ENCODE measurements around the gene AUP1.
A peak's percentile ranks its signal among the peaks of the same experiment; 100 is the strongest.

The AUP1 gene

DNA sequence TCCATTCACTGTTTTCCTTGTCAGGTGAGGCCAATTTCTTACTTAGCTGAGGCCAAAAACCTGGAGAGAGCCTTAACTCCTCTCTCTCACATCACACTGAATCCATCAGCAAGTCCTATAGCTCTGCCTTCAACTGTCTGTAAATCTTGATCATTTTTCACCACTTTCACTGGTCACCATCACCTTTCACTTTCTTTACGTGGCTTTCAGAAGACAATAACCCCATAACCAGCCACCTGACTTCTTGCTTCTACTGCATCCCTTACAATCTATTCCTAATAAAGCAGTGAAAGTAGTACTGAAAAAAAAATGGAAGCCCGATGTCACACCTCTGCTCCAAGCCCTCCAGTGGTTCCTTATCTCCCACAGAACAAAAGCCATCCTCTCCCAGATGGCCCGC lies 16.5 kb upstream of the AUP1 start:
- peaks cover 15% of the 10 kb centered on the region for H3K4me1 ChIP-seq (ENCODE audit: control insufficient read depth, insufficient read depth, low read length)
- no peaks in the 10 kb centered on the region for H3K27me3 ChIP-seq (replicated peaks; ENCODE audit: control insufficient read depth, insufficient read depth, low read length)
- DNase-seq (ENCODE audit: low read depth), result no peak
- no peak overlapping the region for H3K4me3 ChIP-seq (ENCODE audit: low read length)
- no peaks in the 10 kb centered on the region for H3K36me3 ChIP-seq (ENCODE audit: control insufficient read depth, insufficient read depth, low read length, severe bottlenecking)
- H3K9ac ChIP-seq (ENCODE audit: low read length), result no peak overlapping the region
- no peaks in the 10 kb centered on the region for H3K9me3 ChIP-seq (ENCODE audit: control insufficient read depth, low read length)

DNA sequence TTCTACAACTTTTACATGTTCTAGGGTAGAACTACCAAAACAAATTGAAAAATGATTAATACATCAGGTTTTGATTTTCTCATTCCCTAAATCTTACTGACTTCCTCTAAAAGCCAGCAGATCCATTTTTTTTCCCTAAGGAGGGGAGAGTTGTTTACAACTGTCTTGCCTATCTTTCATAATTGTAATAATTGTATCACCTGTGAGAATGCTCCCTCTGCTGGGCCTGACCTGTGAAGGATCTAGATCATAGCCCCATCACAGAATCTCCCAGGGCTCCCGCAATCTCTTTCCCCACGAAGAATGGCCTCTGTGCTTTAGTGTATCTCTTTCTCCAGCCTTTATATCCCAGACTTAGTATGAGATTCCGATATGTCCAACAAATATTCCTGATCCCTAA lies 15.1 kb upstream of the AUP1 start:
- Histone ChIP-seq H3K9ac (ENCODE audit: low read length) (no peak overlapping the region), H3K27me3 (replicated peaks; ENCODE audit: control insufficient read depth, insufficient read depth, low read length) (no peaks in the 10 kb centered on the region), H3K4me3 (ENCODE audit: low read length) (no peak overlapping the region), H3K4me1 (ENCODE audit: control insufficient read depth, insufficient read depth, low read length) (peaks cover 20% of the 10 kb centered on the region), H3K9me3 (ENCODE audit: control insufficient read depth, low read length) (no peaks in the 10 kb centered on the region), H3K36me3 (ENCODE audit: control insufficient read depth, insufficient read depth, low read length, severe bottlenecking) (no peaks in the 10 kb centered on the region)
- no peak for DNase-seq (ENCODE audit: low read depth)

DNA sequence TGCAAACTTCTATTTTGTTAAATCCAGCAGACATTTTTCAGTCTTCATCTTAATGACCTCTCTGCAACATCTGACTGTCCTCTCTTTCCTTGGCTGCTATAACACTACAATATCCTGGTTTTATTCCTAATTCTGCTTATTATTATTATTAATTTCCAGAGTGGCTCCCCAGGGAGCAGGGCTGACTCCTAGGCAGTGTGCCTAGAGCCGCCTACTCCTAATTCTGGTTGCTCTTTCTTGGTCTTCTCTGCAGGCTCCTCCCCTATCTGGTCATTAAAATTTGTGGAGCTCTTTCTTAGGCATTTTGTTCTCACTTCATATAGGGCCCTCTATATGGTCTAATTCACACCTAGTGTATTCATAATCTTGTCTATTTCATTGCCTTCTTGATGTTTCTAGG lies 13.5 kb upstream of the AUP1 start:
- no peaks in the 10 kb centered on the region for H3K9me3 ChIP-seq (ENCODE audit: control insufficient read depth, low read length)
- DNase-seq (ENCODE audit: low read depth), result no peak
- no peaks in the 10 kb centered on the region for H3K27me3 ChIP-seq (replicated peaks; ENCODE audit: control insufficient read depth, insufficient read depth, low read length)
- H3K36me3 ChIP-seq (ENCODE audit: control insufficient read depth, insufficient read depth, low read length, severe bottlenecking), result no peaks in the 10 kb centered on the region
- H3K4me3 ChIP-seq (ENCODE audit: low read length), result no peak overlapping the region
- peaks cover 8% of the 10 kb centered on the region for H3K4me1 ChIP-seq (ENCODE audit: control insufficient read depth, insufficient read depth, low read length)
- H3K9ac ChIP-seq (ENCODE audit: low read length), result no peak overlapping the region

DNA sequence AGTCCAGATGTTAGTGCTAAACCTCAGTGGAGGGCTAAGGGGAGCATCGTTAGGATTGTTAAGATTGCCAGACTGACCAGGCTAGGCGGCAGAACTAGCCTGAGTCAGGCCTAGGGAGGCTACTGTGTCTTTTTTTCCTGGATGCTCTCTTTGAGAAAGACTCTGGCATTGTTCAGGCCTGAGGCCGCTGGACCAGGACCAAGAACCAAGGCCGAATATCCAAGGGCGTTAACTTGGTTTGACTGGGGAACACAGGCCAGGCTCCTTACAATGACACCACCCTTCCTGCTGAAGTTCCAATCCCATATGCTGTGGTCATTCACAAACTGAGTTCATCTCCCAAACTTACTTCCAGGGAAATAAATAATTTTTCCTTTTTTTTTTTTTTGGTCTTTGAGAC lies 10.8 kb upstream of the AUP1 start:
- no peaks in the 10 kb centered on the region for H3K27me3 ChIP-seq (replicated peaks; ENCODE audit: control insufficient read depth, insufficient read depth, low read length)
- peaks cover 6% of the 10 kb centered on the region for H3K4me1 ChIP-seq (ENCODE audit: control insufficient read depth, insufficient read depth, low read length)
- H3K9ac ChIP-seq (ENCODE audit: low read length), result peak overlapping the region; percentile 70
- DNase-seq (ENCODE audit: low read depth), result no peak
- H3K4me3 ChIP-seq (ENCODE audit: low read length), result no peak overlapping the region
- H3K36me3 ChIP-seq (ENCODE audit: control insufficient read depth, insufficient read depth, low read length, severe bottlenecking), result no peaks in the 10 kb centered on the region
- H3K9me3 ChIP-seq (ENCODE audit: control insufficient read depth, low read length), result no peaks in the 10 kb centered on the region

DNA sequence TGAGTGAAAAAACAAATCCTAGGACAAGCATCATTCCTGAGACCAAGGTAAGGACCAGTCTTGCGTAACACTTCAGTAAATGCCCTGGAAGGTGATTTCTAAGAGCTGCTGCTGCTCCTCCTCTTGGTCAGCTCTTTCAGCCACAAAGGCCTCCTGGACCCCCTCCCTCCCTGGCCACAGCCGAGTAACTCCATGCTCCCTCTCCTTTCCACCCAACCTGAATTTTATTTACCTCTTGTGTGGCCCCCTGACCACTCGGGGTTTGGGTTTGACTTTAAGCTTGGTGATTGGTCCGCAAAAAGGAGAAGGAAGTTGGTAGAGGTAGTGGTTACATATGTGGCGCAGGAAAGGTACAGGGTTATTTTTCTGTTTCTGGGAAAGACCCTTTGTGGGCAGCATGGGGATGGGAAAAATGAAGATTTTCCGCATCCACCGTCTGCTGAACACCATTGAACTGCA lies 9.4 kb upstream of the AUP1 start:
- Histone ChIP-seq H3K4me1 (ENCODE audit: control insufficient read depth, insufficient read depth, low read length) (peaks cover 6% of the 10 kb centered on the region), H3K9ac (ENCODE audit: low read length) (no peak overlapping the region), H3K4me3 (ENCODE audit: low read length) (no peak overlapping the region), H3K27me3 (replicated peaks; ENCODE audit: control insufficient read depth, insufficient read depth, low read length) (no peaks in the 10 kb centered on the region), H3K36me3 (ENCODE audit: control insufficient read depth, insufficient read depth, low read length, severe bottlenecking) (no peaks in the 10 kb centered on the region), H3K9me3 (ENCODE audit: control insufficient read depth, low read length) (no peaks in the 10 kb centered on the region)
- no peak for DNase-seq (ENCODE audit: low read depth)

GRCh38 chr2:74537140-74537539 lies 7.6 kb upstream of the AUP1 start:
- no peaks in the 10 kb centered on the region for H3K27me3 ChIP-seq (replicated peaks; ENCODE audit: control insufficient read depth, insufficient read depth, low read length)
- H3K4me1 ChIP-seq (ENCODE audit: control insufficient read depth, insufficient read depth, low read length), result peaks cover 6% of the 10 kb centered on the region
- peaks cover 14% of the 10 kb centered on the region for H3K36me3 ChIP-seq (ENCODE audit: control insufficient read depth, insufficient read depth, low read length, severe bottlenecking)
- no peaks in the 10 kb centered on the region for H3K9me3 ChIP-seq (ENCODE audit: control insufficient read depth, low read length)
- no peak overlapping the region for H3K4me3 ChIP-seq (ENCODE audit: low read length)
- no peak overlapping the region for H3K9ac ChIP-seq (ENCODE audit: low read length)
- no peak for DNase-seq (ENCODE audit: low read depth)

GRCh38 chr2:74536166-74536950 lies 6.9 kb upstream of the AUP1 start:
- DNase-seq (ENCODE audit: low read depth), result no peak
- Histone ChIP-seq H3K36me3 (ENCODE audit: control insufficient read depth, insufficient read depth, low read length, severe bottlenecking) (peaks cover 14% of the 10 kb centered on the region), H3K9ac (ENCODE audit: low read length) (no peak overlapping the region), H3K4me1 (ENCODE audit: control insufficient read depth, insufficient read depth, low read length) (peaks cover 11% of the 10 kb centered on the region), H3K9me3 (ENCODE audit: control insufficient read depth, low read length) (no peaks in the 10 kb centered on the region), H3K27me3 (replicated peaks; ENCODE audit: control insufficient read depth, insufficient read depth, low read length) (no peaks in the 10 kb centered on the region), H3K4me3 (ENCODE audit: low read length) (no peak overlapping the region)

GRCh38 chr2:74535440-74535965 lies 6.0 kb upstream of the AUP1 start:
- H3K4me1 ChIP-seq (ENCODE audit: control insufficient read depth, insufficient read depth, low read length), result peaks cover 20% of the 10 kb centered on the region
- H3K27me3 ChIP-seq (replicated peaks; ENCODE audit: control insufficient read depth, insufficient read depth, low read length), result no peaks in the 10 kb centered on the region
- peaks cover 14% of the 10 kb centered on the region for H3K36me3 ChIP-seq (ENCODE audit: control insufficient read depth, insufficient read depth, low read length, severe bottlenecking)
- DNase-seq (ENCODE audit: low read depth), result no peak
- H3K9ac ChIP-seq (ENCODE audit: low read length), result no peak overlapping the region
- no peak overlapping the region for H3K4me3 ChIP-seq (ENCODE audit: low read length)
- no peaks in the 10 kb centered on the region for H3K9me3 ChIP-seq (ENCODE audit: control insufficient read depth, low read length)

DNA sequence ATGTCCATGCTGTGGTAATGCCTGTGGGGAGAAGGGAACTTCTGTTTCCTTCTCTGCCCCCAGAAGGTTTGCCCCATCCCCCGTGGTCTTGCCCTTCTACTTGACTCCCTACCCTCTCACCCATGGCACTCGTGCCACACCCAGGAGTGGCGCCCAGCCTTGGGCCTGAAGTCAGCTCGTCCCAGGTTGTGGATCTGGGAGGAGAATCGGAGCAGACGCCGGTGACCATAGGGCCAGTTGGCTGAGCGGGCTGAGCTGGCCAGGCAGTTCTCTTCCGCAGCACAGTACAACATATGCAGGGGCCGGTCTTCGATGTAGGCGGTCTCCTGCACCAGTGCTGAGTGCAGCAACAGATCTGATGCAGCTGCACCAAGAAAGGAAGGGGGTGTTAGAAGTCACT lies 4.9 kb upstream of the AUP1 start:
- Histone ChIP-seq H3K9me3 (ENCODE audit: control insufficient read depth, low read length) (no peaks in the 10 kb centered on the region), H3K4me3 (ENCODE audit: low read length) (no peak overlapping the region), H3K36me3 (ENCODE audit: control insufficient read depth, insufficient read depth, low read length, severe bottlenecking) (peaks cover 14% of the 10 kb centered on the region), H3K27me3 (replicated peaks; ENCODE audit: control insufficient read depth, insufficient read depth, low read length) (no peaks in the 10 kb centered on the region), H3K9ac (ENCODE audit: low read length) (no peak overlapping the region), H3K4me1 (ENCODE audit: control insufficient read depth, insufficient read depth, low read length) (peaks cover 14% of the 10 kb centered on the region)
- no peak for DNase-seq (ENCODE audit: low read depth)

DNA sequence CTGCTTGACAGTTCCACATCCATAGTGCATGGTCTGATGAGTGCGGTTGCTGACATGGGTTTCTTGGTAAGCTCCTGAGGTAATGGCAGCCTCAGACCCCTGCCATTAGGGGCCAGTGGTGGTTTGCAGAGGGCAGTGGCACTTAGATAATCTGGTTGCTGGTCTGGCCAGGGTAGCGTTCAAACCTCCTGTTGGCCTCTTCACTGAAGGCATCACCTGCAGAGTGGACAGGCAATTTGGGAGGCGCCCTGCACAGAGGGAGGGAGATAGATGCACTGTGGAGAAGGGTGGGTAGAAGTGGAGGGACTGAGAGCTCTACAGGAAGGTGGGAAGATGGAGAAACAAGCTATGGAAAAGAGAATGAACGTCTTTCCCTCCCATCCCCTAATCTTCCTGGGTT lies 4.0 kb upstream of the AUP1 start:
- H3K9me3 ChIP-seq (ENCODE audit: control insufficient read depth, low read length), result no peaks in the 10 kb centered on the region
- no peak overlapping the region for H3K4me3 ChIP-seq (ENCODE audit: low read length)
- peaks cover 14% of the 10 kb centered on the region for H3K36me3 ChIP-seq (ENCODE audit: control insufficient read depth, insufficient read depth, low read length, severe bottlenecking)
- H3K27me3 ChIP-seq (replicated peaks; ENCODE audit: control insufficient read depth, insufficient read depth, low read length), result no peaks in the 10 kb centered on the region
- no peak overlapping the region for H3K9ac ChIP-seq (ENCODE audit: low read length)
- H3K4me1 ChIP-seq (ENCODE audit: control insufficient read depth, insufficient read depth, low read length), result peaks cover 19% of the 10 kb centered on the region
- DNase-seq (ENCODE audit: low read depth), result no peak

- Histone ChIP-seq H3K9ac (ENCODE audit: low read length) (peak overlapping the region; percentile 99), H3K4me3 (ENCODE audit: low read length) (no peak overlapping the region), H3K36me3 (ENCODE audit: control insufficient read depth, insufficient read depth, low read length, severe bottlenecking) (peaks cover 21% of the 10 kb centered on the region), H3K9me3 (ENCODE audit: control insufficient read depth, low read length) (no peaks in the 10 kb centered on the region), H3K4me1 (ENCODE audit: control insufficient read depth, insufficient read depth, low read length) (peaks cover 27% of the 10 kb centered on the region), H3K27me3 (replicated peaks; ENCODE audit: control insufficient read depth, insufficient read depth, low read length) (no peaks in the 10 kb centered on the region)
- DNase-seq (ENCODE audit: low read depth), result peak; percentile 62
These were observed 2.7 kb upstream of the AUP1 start for GRCh38 chr2:74532222-74532621.

GRCh38 chr2:74531666-74532065 lies 2.2 kb upstream of the AUP1 start:
- no peak for DNase-seq (ENCODE audit: low read depth)
- no peaks in the 10 kb centered on the region for H3K9me3 ChIP-seq (ENCODE audit: control insufficient read depth, low read length)
- peaks cover 27% of the 10 kb centered on the region for H3K36me3 ChIP-seq (ENCODE audit: control insufficient read depth, insufficient read depth, low read length, severe bottlenecking)
- no peaks in the 10 kb centered on the region for H3K27me3 ChIP-seq (replicated peaks; ENCODE audit: control insufficient read depth, insufficient read depth, low read length)
- H3K4me1 ChIP-seq (ENCODE audit: control insufficient read depth, insufficient read depth, low read length), result peaks cover 27% of the 10 kb centered on the region
- H3K4me3 ChIP-seq (ENCODE audit: low read length), result no peak overlapping the region
- peak overlapping the region; percentile 99 for H3K9ac ChIP-seq (ENCODE audit: low read length)
